NCI-H748 treated with DMSO at 0.1 percent for 48 hours (cell line): ENCODE data around the gene SUDS3.
A peak's percentile ranks its signal among the peaks of the same experiment; 100 is the strongest.
"Not testable (repeated sequence)": the region's sequence is repeated elsewhere in the genome, so short reads cannot be mapped to it uniquely, and the experiment has no call there.

Experiments
- DNase-seq: peaks from one replicate; lab custom pipeline; 2025; lab: John Stamatoyannopoulos, UW

SUDS3 gene

GRCh38 chr12:118397708-118398440, 21.5 kb downstream of the SUDS3 start:
- DNase-seq: no peak

- no peak for DNase-seq
Measured at GRCh38 chr12:118398524-118398923, 22.2 kb downstream of the SUDS3 start.

GRCh38 chr12:118398940-118399339, 22.6 kb downstream of the SUDS3 start:
- no peak for DNase-seq

- no peak for DNase-seq
Measured at GRCh38 chr12:118402251-118402650, 25.9 kb downstream of the SUDS3 start.

GRCh38 chr12:118404876-118405521, 28.6 kb downstream of the SUDS3 start:
- peak; percentile 4 for DNase-seq

GRCh38 chr12:118408241-118408640, 31.9 kb downstream of the SUDS3 start:
- DNase-seq: not testable (repeated sequence)

GRCh38 chr12:118409834-118410233, 33.5 kb downstream of the SUDS3 start:
- DNase-seq: no peak

GRCh38 chr12:118417942-118418341, 41.6 kb downstream of the SUDS3 start:
- DNase-seq: no peak

GRCh38 chr12:118418385-118419057, 42.2 kb downstream of the SUDS3 start:
- no peak for DNase-seq

- no peak for DNase-seq
Measured at GRCh38 chr12:118420673-118421072, 44.3 kb downstream of the SUDS3 start.

GRCh38 chr12:118424884-118425283, 48.5 kb downstream of the SUDS3 start:
- no peak for DNase-seq

- DNase-seq: no peak
Measured at GRCh38 chr12:118425364-118425763, 49.0 kb downstream of the SUDS3 start.

GRCh38 chr12:118427819-118428218, 51.5 kb downstream of the SUDS3 start:
- no peak for DNase-seq

- DNase-seq: no peak
Measured at GRCh38 chr12:118428643-118429042, 52.3 kb downstream of the SUDS3 start.

- no peak for DNase-seq
Measured at GRCh38 chr12:118429688-118430383, 53.5 kb downstream of the SUDS3 start.

- DNase-seq: no peak
Measured at GRCh38 chr12:118430516-118430915, 54.2 kb downstream of the SUDS3 start.

GRCh38 chr12:118432812-118433545, 56.6 kb downstream of the SUDS3 start:
- no peak for DNase-seq

GRCh38 chr12:118436002-118436730, 59.8 kb downstream of the SUDS3 start:
- DNase-seq: peak; percentile 16

- DNase-seq: no peak
Measured at GRCh38 chr12:118436986-118437385, 60.6 kb downstream of the SUDS3 start.

- DNase-seq: no peak
Measured at GRCh38 chr12:118439068-118439467, 62.7 kb downstream of the SUDS3 start.

- DNase-seq: no peak
Measured at GRCh38 chr12:118446247-118446646, 69.9 kb downstream of the SUDS3 start.
